H1 (cell line): ENCODE measurements around the gene LRRC74B. TPM values are rescaled to one million over a fixed set of nuclear protein-coding genes. Genes with fewer than 3 reads are reported as not detected.

Source experiments
- SUZ12 ChIP-seq: fragments of 200-600 bp; sonication (generic); IDR thresholded peaks from 2 replicates; pipeline ENCODE4 v1.6.1; 2012; ENCODE audit warnings: mild to moderate bottlenecking, inconsistent platforms, low read length, moderate library complexity, mixed read lengths
- polyA plus RNA-seq, 7 experiments: library from polyadenylated mRNA; depleted of rRNA in 3 of 7; stranded (reverse) in 5 of 7; unstranded in 2 of 7; fragments of >200 nt in 5 of 7; fragments of 200-250 nt in 2 of 7; gene quantifications; 1 replicate in 5 of 7; 2 replicates in 1 of 7; 4 replicates in 1 of 7; pipeline versions ENCODE4 v1.2.1 to v1.2.3, GENCODE V29; 2011 to 2013; ENCODE audit warnings: missing spikeins in 2 of 7, mixed read lengths in 2 of 7
- total RNA-seq: library from RNA; stranded (reverse); fragmentation: NEBNext Ultra II Directional; extraction: Animal tissue kit (Norgen Biotek cat#: 25700); gene quantifications from 2 replicates; pipeline ENCODE4 v1.2.1, GENCODE V29; 2021
- TF ChIP-seq, protein P1 (sequence below): fragments of 300-600 bp; sonication (generic); IDR thresholded peaks from 2 replicates; pipeline ENCODE4 v1.7.1; 2012; ENCODE audit warnings: low read length, moderate library complexity, mild to moderate bottlenecking, inconsistent platforms; ENCODE audit not compliant: insufficient replicate concordance

LRRC74B gene
- total and polyA plus RNA-seq, 2 of the 8 experiments (the other 6 are each of a cell fraction or from before 2014, with no cell fraction given), result not detected

- no peak for TF ChIP-seq SUZ12
- TF ChIP-seq, protein P1, sequence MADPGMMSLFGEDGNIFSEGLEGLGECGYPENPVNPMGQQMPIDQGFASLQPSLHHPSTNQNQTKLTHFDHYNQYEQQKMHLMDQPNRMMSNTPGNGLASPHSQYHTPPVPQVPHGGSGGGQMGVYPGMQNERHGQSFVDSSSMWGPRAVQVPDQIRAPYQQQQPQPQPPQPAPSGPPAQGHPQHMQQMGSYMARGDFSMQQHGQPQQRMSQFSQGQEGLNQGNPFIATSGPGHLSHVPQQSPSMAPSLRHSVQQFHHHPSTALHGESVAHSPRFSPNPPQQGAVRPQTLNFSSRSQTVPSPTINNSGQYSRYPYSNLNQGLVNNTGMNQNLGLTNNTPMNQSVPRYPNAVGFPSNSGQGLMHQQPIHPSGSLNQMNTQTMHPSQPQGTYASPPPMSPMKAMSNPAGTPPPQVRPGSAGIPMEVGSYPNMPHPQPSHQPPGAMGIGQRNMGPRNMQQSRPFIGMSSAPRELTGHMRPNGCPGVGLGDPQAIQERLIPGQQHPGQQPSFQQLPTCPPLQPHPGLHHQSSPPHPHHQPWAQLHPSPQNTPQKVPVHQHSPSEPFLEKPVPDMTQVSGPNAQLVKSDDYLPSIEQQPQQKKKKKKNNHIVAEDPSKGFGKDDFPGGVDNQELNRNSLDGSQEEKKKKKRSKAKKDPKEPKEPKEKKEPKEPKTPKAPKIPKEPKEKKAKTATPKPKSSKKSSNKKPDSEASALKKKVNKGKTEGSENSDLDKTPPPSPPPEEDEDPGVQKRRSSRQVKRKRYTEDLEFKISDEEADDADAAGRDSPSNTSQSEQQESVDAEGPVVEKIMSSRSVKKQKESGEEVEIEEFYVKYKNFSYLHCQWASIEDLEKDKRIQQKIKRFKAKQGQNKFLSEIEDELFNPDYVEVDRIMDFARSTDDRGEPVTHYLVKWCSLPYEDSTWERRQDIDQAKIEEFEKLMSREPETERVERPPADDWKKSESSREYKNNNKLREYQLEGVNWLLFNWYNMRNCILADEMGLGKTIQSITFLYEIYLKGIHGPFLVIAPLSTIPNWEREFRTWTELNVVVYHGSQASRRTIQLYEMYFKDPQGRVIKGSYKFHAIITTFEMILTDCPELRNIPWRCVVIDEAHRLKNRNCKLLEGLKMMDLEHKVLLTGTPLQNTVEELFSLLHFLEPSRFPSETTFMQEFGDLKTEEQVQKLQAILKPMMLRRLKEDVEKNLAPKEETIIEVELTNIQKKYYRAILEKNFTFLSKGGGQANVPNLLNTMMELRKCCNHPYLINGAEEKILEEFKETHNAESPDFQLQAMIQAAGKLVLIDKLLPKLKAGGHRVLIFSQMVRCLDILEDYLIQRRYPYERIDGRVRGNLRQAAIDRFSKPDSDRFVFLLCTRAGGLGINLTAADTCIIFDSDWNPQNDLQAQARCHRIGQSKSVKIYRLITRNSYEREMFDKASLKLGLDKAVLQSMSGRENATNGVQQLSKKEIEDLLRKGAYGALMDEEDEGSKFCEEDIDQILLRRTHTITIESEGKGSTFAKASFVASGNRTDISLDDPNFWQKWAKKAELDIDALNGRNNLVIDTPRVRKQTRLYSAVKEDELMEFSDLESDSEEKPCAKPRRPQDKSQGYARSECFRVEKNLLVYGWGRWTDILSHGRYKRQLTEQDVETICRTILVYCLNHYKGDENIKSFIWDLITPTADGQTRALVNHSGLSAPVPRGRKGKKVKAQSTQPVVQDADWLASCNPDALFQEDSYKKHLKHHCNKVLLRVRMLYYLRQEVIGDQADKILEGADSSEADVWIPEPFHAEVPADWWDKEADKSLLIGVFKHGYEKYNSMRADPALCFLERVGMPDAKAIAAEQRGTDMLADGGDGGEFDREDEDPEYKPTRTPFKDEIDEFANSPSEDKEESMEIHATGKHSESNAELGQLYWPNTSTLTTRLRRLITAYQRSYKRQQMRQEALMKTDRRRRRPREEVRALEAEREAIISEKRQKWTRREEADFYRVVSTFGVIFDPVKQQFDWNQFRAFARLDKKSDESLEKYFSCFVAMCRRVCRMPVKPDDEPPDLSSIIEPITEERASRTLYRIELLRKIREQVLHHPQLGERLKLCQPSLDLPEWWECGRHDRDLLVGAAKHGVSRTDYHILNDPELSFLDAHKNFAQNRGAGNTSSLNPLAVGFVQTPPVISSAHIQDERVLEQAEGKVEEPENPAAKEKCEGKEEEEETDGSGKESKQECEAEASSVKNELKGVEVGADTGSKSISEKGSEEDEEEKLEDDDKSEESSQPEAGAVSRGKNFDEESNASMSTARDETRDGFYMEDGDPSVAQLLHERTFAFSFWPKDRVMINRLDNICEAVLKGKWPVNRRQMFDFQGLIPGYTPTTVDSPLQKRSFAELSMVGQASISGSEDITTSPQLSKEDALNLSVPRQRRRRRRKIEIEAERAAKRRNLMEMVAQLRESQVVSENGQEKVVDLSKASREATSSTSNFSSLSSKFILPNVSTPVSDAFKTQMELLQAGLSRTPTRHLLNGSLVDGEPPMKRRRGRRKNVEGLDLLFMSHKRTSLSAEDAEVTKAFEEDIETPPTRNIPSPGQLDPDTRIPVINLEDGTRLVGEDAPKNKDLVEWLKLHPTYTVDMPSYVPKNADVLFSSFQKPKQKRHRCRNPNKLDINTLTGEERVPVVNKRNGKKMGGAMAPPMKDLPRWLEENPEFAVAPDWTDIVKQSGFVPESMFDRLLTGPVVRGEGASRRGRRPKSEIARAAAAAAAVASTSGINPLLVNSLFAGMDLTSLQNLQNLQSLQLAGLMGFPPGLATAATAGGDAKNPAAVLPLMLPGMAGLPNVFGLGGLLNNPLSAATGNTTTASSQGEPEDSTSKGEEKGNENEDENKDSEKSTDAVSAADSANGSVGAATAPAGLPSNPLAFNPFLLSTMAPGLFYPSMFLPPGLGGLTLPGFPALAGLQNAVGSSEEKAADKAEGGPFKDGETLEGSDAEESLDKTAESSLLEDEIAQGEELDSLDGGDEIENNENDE, result no peak
- TF ChIP-seq, all 59 proteins: peak for 0
These were observed 30.9 kb upstream of the LRRC74B start, which contains the start of gene P2RX6 (continued) for GRCh38 chr22:21014726-21015465.
